ENCODE data around the gene ASTN1.

GRCh38 chr1:177208920-177209319, 44.4 kb upstream of the ASTN1 start:
- TF ChIP-seq SP1 (IDR thresholded peaks at IDR 0.05): no peak
- no peak for TF ChIP-seq SUZ12 (IDR thresholded peaks at IDR 0.05)
- no peak for TF ChIP-seq FOXM1 (IDR thresholded peaks at IDR 0.05; ENCODE audit: borderline replicate concordance)
- TF ChIP-seq FOXA1 (IDR thresholded peaks at IDR 0.05): no peak
- TF ChIP-seq BHLHE40 (IDR thresholded peaks at IDR 0.05; ENCODE audit: borderline replicate concordance): no peak
- no peak for TF ChIP-seq FOXK2 (IDR thresholded peaks at IDR 0.05)
- no peak for TF ChIP-seq L3MBTL2 (conservative IDR thresholded peaks at IDR 0.05)
- no peak for TF ChIP-seq NFRKB (IDR thresholded peaks at IDR 0.05)
- no peak for TF ChIP-seq TARDBP (IDR thresholded peaks at IDR 0.05)

All from HEK293T (cell line).